ENCODE measurements around the gene ZNF3.

- TF ChIP-seq CTCF (IDR thresholded peaks at IDR 0.05) (no peak), EP300 (IDR thresholded peaks at IDR 0.05) (no peak), POLR2AphosphoS5 (IDR thresholded peaks at IDR 0.05) (no peak), POLR2A (IDR thresholded peaks at IDR 0.05) (no peak)
These were observed 48.0 kb downstream of the ZNF3 start for GRCh38 chr7:100033526-100033925.
